ENCODE measurements around the gene OR51G2. TPM values are rescaled to one million over a fixed set of nuclear protein-coding genes. Genes with fewer than 3 reads are reported as not detected.

Gene OR51G2, protein sequence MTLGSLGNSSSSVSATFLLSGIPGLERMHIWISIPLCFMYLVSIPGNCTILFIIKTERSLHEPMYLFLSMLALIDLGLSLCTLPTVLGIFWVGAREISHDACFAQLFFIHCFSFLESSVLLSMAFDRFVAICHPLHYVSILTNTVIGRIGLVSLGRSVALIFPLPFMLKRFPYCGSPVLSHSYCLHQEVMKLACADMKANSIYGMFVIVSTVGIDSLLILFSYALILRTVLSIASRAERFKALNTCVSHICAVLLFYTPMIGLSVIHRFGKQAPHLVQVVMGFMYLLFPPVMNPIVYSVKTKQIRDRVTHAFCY
- total RNA-seq (not detected in 2 replicates), polyA plus RNA-seq (not detected in 2 replicates), polyA minus RNA-seq (not detected in 2 replicates)
- not detected for total RNA-seq (2013)

GRCh38 chr11:4919250-4919649 lies at the start of gene OR51G2:
OR51G2 (minus strand) TSS chr11:4919350; CDS start chr11:4915663, 3,687 bp downstream.
- WGBS (ENCODE audit: insufficient coverage), result 100% methylated on average over 1 of the region's 4 CpGs
- Histone ChIP-seq H3K36me3 (replicated peaks in 1 of 2; ENCODE audit: control extremely low read depth in 1 of 2, control insufficient read depth in 1 of 2, extremely low read depth in 1 of 2, insufficient read depth in 2 of 2, low read length in 1 of 2) (no peaks in the 10 kb centered on the region), H3K9ac (ENCODE audit: low read length) (no peak within 1 kb of the TSS), H3K27me3 (replicated peaks in 1 of 4; ENCODE audit: control extremely low read depth in 1 of 4, control insufficient read depth in 3 of 4, insufficient read depth in 4 of 4, low read length in 3 of 4) (no peaks in the 10 kb centered on the region), H3K4me2 (replicated peaks; ENCODE audit: low read depth, low read length, poor library complexity, severe bottlenecking) (no peak within 1 kb of the TSS), H3K27ac (ENCODE audit: low read length in 2 of 2) (no peak within 1 kb of the TSS), H3K9me3 (ENCODE audit: control extremely low read depth in 1 of 3, control insufficient read depth in 2 of 3, insufficient read depth in 1 of 3, low read length in 2 of 3) (no peaks in the 10 kb centered on the region), H2AFZ (ENCODE audit: insufficient read depth, low read depth, low read length, poor library complexity, severe bottlenecking) (no peak within 1 kb of the TSS), H3K79me2 (ENCODE audit: control insufficient read depth, insufficient read depth, low read length) (no peaks in the 10 kb centered on the region), H3K4me3 (ENCODE audit: control extremely low read depth in 1 of 5, extremely low read depth in 1 of 5, insufficient read depth in 1 of 5, low read depth in 2 of 5, low read length in 4 of 5) (no peak within 1 kb of the TSS), H3K4me1 (ENCODE audit: control insufficient read depth in 2 of 2, insufficient read depth in 2 of 2, low read length in 2 of 2) (no peaks in the 10 kb centered on the region), H4K20me1 (ENCODE audit: control insufficient read depth, insufficient read depth, low read length, poor library complexity, severe bottlenecking) (no peaks in the 10 kb centered on the region)
- POLR2A ChIA-PET, result no interaction called here
- H3K27me3 Mint-ChIP-seq, result no peaks in the 10 kb centered on the region
- ATAC-seq (ENCODE audit: low read depth), result no peak
- no peaks in the 10 kb centered on the region for H3K9me3 Mint-ChIP-seq (ENCODE audit: insufficient read depth)
- CTCF ChIA-PET, result interaction anchor here (1.0 kb wide), 1 partner anchor 8 kb away, joined by 3 read pairs; no protein-coding TSS in a partner anchor
- no peaks in the 10 kb centered on the region for H3K4me1 Mint-ChIP-seq
- no peak for TF ChIP-seq EZH2 (IDR thresholded peaks at IDR 0.05; ENCODE audit: borderline replicate concordance, insufficient read depth, low read depth, low read length, poor library complexity, severe bottlenecking)
- TF ChIP-seq, protein P1, sequence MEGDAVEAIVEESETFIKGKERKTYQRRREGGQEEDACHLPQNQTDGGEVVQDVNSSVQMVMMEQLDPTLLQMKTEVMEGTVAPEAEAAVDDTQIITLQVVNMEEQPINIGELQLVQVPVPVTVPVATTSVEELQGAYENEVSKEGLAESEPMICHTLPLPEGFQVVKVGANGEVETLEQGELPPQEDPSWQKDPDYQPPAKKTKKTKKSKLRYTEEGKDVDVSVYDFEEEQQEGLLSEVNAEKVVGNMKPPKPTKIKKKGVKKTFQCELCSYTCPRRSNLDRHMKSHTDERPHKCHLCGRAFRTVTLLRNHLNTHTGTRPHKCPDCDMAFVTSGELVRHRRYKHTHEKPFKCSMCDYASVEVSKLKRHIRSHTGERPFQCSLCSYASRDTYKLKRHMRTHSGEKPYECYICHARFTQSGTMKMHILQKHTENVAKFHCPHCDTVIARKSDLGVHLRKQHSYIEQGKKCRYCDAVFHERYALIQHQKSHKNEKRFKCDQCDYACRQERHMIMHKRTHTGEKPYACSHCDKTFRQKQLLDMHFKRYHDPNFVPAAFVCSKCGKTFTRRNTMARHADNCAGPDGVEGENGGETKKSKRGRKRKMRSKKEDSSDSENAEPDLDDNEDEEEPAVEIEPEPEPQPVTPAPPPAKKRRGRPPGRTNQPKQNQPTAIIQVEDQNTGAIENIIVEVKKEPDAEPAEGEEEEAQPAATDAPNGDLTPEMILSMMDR (IDR thresholded peaks at IDR 0.05), result no peak
- no peak within 1 kb of the TSS for H3K27ac Mint-ChIP-seq
- DNase-seq, result no peak
- intact Hi-C loops (cut with micrococcal nuclease), result no loop called here
- no peak within 1 kb of the TSS for H3K4me3 Mint-ChIP-seq

DNA sequence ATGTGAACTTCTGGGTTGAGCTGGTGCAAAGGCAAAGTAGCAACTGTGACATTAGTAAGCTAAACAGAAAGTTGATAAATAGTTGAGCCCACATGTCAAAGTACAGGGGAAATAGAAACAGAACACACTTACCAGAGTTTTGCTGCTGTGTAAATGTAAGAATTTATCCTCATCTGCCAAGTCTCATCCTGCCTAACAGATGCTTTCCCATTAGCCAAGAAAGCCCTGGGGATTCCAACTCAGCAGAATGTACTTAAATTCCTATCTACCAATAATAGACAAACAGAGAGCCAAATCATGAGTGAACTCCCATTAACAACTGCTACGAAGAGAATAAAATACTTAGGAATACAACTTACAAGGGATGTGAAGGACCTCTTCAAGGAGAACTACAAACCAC lies 43.7 kb upstream of the OR51G2 start:
- no peaks in the 10 kb centered on the region for H3K27me3 ChIP-seq (replicated peaks in 1 of 4; ENCODE audit: control extremely low read depth in 1 of 4, control insufficient read depth in 3 of 4, insufficient read depth in 4 of 4, low read length in 3 of 4)
- intact Hi-C loops (cut with micrococcal nuclease), result no loop called here
- WGBS (ENCODE audit: insufficient coverage), result no CpG with 5 or more reads among the region's 1 CpG
- H3K36me3 ChIP-seq (replicated peaks in 1 of 2; ENCODE audit: control extremely low read depth in 1 of 2, control insufficient read depth in 1 of 2, extremely low read depth in 1 of 2, insufficient read depth in 2 of 2, low read length in 1 of 2), result no peaks in the 10 kb centered on the region
- Mint-ChIP-seq H3K4me1 (no peaks in the 10 kb centered on the region), H3K27me3 (no peaks in the 10 kb centered on the region), H3K27ac (no peak overlapping the region), H3K4me3 (no peak overlapping the region), H3K9me3 (ENCODE audit: insufficient read depth) (peaks cover 6% of the 10 kb centered on the region)
- H3K4me1 ChIP-seq (ENCODE audit: control insufficient read depth in 2 of 2, insufficient read depth in 2 of 2, low read length in 2 of 2), result no peaks in the 10 kb centered on the region
- DNase-seq, result no peak
- no peak overlapping the region for H3K9ac ChIP-seq (ENCODE audit: low read length)
- TF ChIP-seq, protein P1 (IDR thresholded peaks at IDR 0.05), result no peak
- no peak for TF ChIP-seq EZH2 (IDR thresholded peaks at IDR 0.05; ENCODE audit: borderline replicate concordance, insufficient read depth, low read depth, low read length, poor library complexity, severe bottlenecking)
- H3K4me3 ChIP-seq (ENCODE audit: control extremely low read depth in 1 of 5, extremely low read depth in 1 of 5, insufficient read depth in 1 of 5, low read depth in 2 of 5, low read length in 4 of 5), result no peak overlapping the region
- no peak overlapping the region for H3K27ac ChIP-seq (ENCODE audit: low read length in 2 of 2)
- H3K79me2 ChIP-seq (ENCODE audit: control insufficient read depth, insufficient read depth, low read length), result no peaks in the 10 kb centered on the region
- ChIA-PET CTCF (no interaction called here), POLR2A (no interaction called here)
- no peaks in the 10 kb centered on the region for H3K9me3 ChIP-seq (ENCODE audit: control extremely low read depth in 1 of 3, control insufficient read depth in 2 of 3, insufficient read depth in 1 of 3, low read length in 2 of 3)
- H3K4me2 ChIP-seq (replicated peaks; ENCODE audit: low read depth, low read length, poor library complexity, severe bottlenecking), result no peak overlapping the region
- H4K20me1 ChIP-seq (ENCODE audit: control insufficient read depth, insufficient read depth, low read length, poor library complexity, severe bottlenecking), result no peaks in the 10 kb centered on the region
- no peak for ATAC-seq (ENCODE audit: low read depth)
- H2AFZ ChIP-seq (ENCODE audit: insufficient read depth, low read depth, low read length, poor library complexity, severe bottlenecking), result no peak overlapping the region

Measured in B cell (primary cell).